H1 (cell line): ENCODE results near the gene MATR3. TPM values are rescaled to one million over a fixed set of nuclear protein-coding genes. Genes with fewer than 3 reads are reported as not detected.

Experiments
- ASH2L ChIP-seq: fragments of 200-600, 300-600 bp; sonication (generic); IDR thresholded peaks from one replicate; pipeline ENCODE4 v1.7.1; 2017; ENCODE audit warnings: low read length
- EP300 ChIP-seq, 2 experiments: IDR thresholded peaks; 1 replicate in 1 of 2; 2 replicates in 1 of 2; pipeline ENCODE4 v1.6.1; 2011 to 2012; ENCODE audit warnings: low read depth in 2 of 2, low read length in 2 of 2, mild to moderate bottlenecking in 2 of 2, borderline replicate concordance in 1 of 2, inconsistent platforms in 1 of 2, moderate library complexity in 1 of 2
- GABPA ChIP-seq: IDR thresholded peaks from 2 replicates; pipeline ENCODE4 v1.6.1; 2011; ENCODE audit warnings: mild to moderate bottlenecking, low read length, moderate library complexity, borderline replicate concordance; ENCODE audit not compliant: insufficient read depth
- JUN ChIP-seq: IDR thresholded peaks from 2 replicates; pipeline ENCODE4 v1.6.1; 2011; ENCODE audit warnings: low read depth, mild to moderate bottlenecking, improper control_type of control experiment, low read length
- MAFK ChIP-seq: IDR thresholded peaks from 2 replicates; pipeline ENCODE4 v1.6.1; 2012; ENCODE audit warnings: low read depth, mild to moderate bottlenecking, improper control_type of control experiment, low read length
- SAP30 ChIP-seq: fragments of 300-600 bp; sonication (generic); IDR thresholded peaks from 2 replicates; pipeline ENCODE4 v1.7.1; 2012; ENCODE audit warnings: low read length, moderate library complexity, mild to moderate bottlenecking, inconsistent platforms; ENCODE audit not compliant: insufficient read depth, insufficient replicate concordance
- SUZ12 ChIP-seq: fragments of 200-600 bp; sonication (generic); IDR thresholded peaks from 2 replicates; pipeline ENCODE4 v1.6.1; 2012; ENCODE audit warnings: mild to moderate bottlenecking, inconsistent platforms, low read length, moderate library complexity, mixed read lengths
- polyA plus RNA-seq, 7 experiments: library from polyadenylated mRNA; depleted of rRNA in 3 of 7; stranded (reverse) in 5 of 7; unstranded in 2 of 7; fragments of >200 nt in 5 of 7; fragments of 200-250 nt in 2 of 7; gene quantifications; 1 replicate in 5 of 7; 2 replicates in 1 of 7; 4 replicates in 1 of 7; pipeline versions ENCODE4 v1.2.1 to v1.2.3, GENCODE V29; 2011 to 2013; ENCODE audit warnings: missing spikeins in 2 of 7, mixed read lengths in 2 of 7
- total RNA-seq: library from RNA; stranded (reverse); fragmentation: NEBNext Ultra II Directional; extraction: Animal tissue kit (Norgen Biotek cat#: 25700); gene quantifications from 2 replicates; pipeline ENCODE4 v1.2.1, GENCODE V29; 2021
- TF ChIP-seq, protein P1 (sequence below), 3 experiments: IDR thresholded peaks; 1 replicate in 2 of 3; 2 replicates in 1 of 3; pipeline versions ENCODE4 v1.5.1 to v1.6.1; 2011; ENCODE audit warnings: low read length in 3 of 3, mild to moderate bottlenecking in 3 of 3, inconsistent platforms in 2 of 3, low read depth in 1 of 3, moderate library complexity in 1 of 3; ENCODE audit not compliant: insufficient read depth in 1 of 3; ENCODE audit errors: control extremely low read depth in 1 of 3

Gene MATR3
- total and polyA plus RNA-seq, 2 of the 8 experiments (the other 6 are each of a cell fraction or from before 2014, with no cell fraction given) = 116 to 389 TPM

GRCh38 chr5:139245637-139246339, 47.8 kb upstream of the MATR3 start (continued):
- TF ChIP-seq, protein P1, sequence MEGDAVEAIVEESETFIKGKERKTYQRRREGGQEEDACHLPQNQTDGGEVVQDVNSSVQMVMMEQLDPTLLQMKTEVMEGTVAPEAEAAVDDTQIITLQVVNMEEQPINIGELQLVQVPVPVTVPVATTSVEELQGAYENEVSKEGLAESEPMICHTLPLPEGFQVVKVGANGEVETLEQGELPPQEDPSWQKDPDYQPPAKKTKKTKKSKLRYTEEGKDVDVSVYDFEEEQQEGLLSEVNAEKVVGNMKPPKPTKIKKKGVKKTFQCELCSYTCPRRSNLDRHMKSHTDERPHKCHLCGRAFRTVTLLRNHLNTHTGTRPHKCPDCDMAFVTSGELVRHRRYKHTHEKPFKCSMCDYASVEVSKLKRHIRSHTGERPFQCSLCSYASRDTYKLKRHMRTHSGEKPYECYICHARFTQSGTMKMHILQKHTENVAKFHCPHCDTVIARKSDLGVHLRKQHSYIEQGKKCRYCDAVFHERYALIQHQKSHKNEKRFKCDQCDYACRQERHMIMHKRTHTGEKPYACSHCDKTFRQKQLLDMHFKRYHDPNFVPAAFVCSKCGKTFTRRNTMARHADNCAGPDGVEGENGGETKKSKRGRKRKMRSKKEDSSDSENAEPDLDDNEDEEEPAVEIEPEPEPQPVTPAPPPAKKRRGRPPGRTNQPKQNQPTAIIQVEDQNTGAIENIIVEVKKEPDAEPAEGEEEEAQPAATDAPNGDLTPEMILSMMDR (IDR thresholded peaks at IDR 0.05; ENCODE audit: control extremely low read depth in 1 of 3, insufficient read depth in 1 of 3, low read depth in 1 of 3, low read length in 3 of 3) = no peak
- TF ChIP-seq SUZ12 (no peak), EP300 (IDR thresholded peaks at IDR 0.05; ENCODE audit: borderline replicate concordance in 1 of 2, low read depth in 2 of 2, low read length in 2 of 2) (no peak), MAFK (no peak), ASH2L (no peak), GABPA (no peak), SAP30 (no peak), JUN (no peak)
